Endothelial cell of umbilical vein (primary cell): Measurements from ENCODE around the gene RAP2A.

Experiments used
- CTCF ChIP-seq, 2 donors: IDR thresholded peaks; 1 replicate in 1 of 2; 2 replicates in 1 of 2; pipeline ENCODE4 v1.5.1; 2011; ENCODE audit warnings: low read length in 2 of 2, mild to moderate bottlenecking in 2 of 2, moderate library complexity in 2 of 2, control low read depth in 1 of 2, inconsistent platforms in 1 of 2, low read depth in 1 of 2; ENCODE audit not compliant: insufficient read depth in 1 of 2; ENCODE audit errors: extremely low read depth in 1 of 2
- EZH2 ChIP-seq: IDR thresholded peaks from 2 replicates; pipeline ENCODE4 v1.6.1; 2012; ENCODE audit warnings: borderline replicate concordance, low read depth, mild to moderate bottlenecking, moderate library complexity, low read length, inconsistent platforms; ENCODE audit not compliant: severe bottlenecking
- FOS ChIP-seq: IDR thresholded peaks from 2 replicates; pipeline ENCODE4 v1.6.1; 2011; ENCODE audit warnings: mild to moderate bottlenecking, low read length, moderate library complexity, borderline replicate concordance; ENCODE audit not compliant: insufficient read depth
- JUN ChIP-seq: IDR thresholded peaks from 2 replicates; pipeline ENCODE4 v1.6.1; 2011; ENCODE audit warnings: borderline replicate concordance, low read depth; ENCODE audit not compliant: insufficient read length, insufficient read depth
- MAX ChIP-seq: IDR thresholded peaks from 2 replicates; pipeline ENCODE4 v1.6.1; 2011; ENCODE audit not compliant: insufficient read depth, insufficient read length
- MYC ChIP-seq: IDR thresholded peaks from one replicate; pipeline ENCODE4 v1.6.1; 2011; ENCODE audit warnings: mild to moderate bottlenecking, low read depth, low read length
- POLR2A ChIP-seq: IDR thresholded peaks from 2 replicates; pipeline ENCODE4 v1.6.1; 2012; ENCODE audit warnings: low read depth, mild to moderate bottlenecking, control low read depth, low read length
- POLR2AphosphoS5 ChIP-seq: IDR thresholded peaks from 2 replicates; pipeline ENCODE4 v1.6.1; 2012; ENCODE audit warnings: low read depth, mild to moderate bottlenecking, control low read depth, low read length, moderate library complexity; ENCODE audit not compliant: insufficient read depth

GRCh38 chr13:97497400-97497799, 63.4 kb downstream of the RAP2A start:
- TF ChIP-seq CTCF (IDR thresholded peaks at IDR 0.05; ENCODE audit: extremely low read depth in 1 of 2, insufficient read depth in 1 of 2, low read depth in 1 of 2, low read length in 2 of 2), result no peak
- TF ChIP-seq POLR2AphosphoS5, result no peak
- TF ChIP-seq POLR2A, result no peak
- no peak for TF ChIP-seq EZH2
- no peak for TF ChIP-seq MYC
- TF ChIP-seq MAX, result no peak
- TF ChIP-seq FOS, result no peak
- TF ChIP-seq JUN, result no peak
